GM21515 (cell line): ENCODE results near the gene CDC42EP1.

Source experiments
- ATAC-seq: cut with Tn5 transposase; IDR thresholded peaks from one replicate; pipeline ENCODE4 v1.9.1; 2021; ENCODE audit not compliant: unreplicated experiment

The CDC42EP1 gene

GRCh38 chr22:37560608-37561211 is 430 bp downstream of the CDC42EP1 start:
- ATAC-seq, result no peak

- no peak for ATAC-seq
These were observed 1.1 kb downstream of the CDC42EP1 start for GRCh38 chr22:37561212-37562048.

GRCh38 chr22:37562049-37562875 is 2.0 kb downstream of the CDC42EP1 start:
- no peak for ATAC-seq

- ATAC-seq, result no peak
These were observed 3.1 kb downstream of the CDC42EP1 start for GRCh38 chr22:37563153-37564081.

- no peak for ATAC-seq
These were observed 3.9 kb downstream of the CDC42EP1 start for GRCh38 chr22:37564111-37564711.

- no peak for ATAC-seq
These were observed 5.5 kb downstream of the CDC42EP1 start for GRCh38 chr22:37565830-37566229.

GRCh38 chr22:37566329-37566837 is 6.1 kb downstream of the CDC42EP1 start:
- no peak for ATAC-seq

- ATAC-seq, result peak; percentile 59
These were observed 6.9 kb downstream of the CDC42EP1 start for GRCh38 chr22:37566903-37567798.

- no peak for ATAC-seq
These were observed 7.7 kb downstream of the CDC42EP1 start for GRCh38 chr22:37568012-37568411.

GRCh38 chr22:37568448-37569008 is 8.2 kb downstream of the CDC42EP1 start:
- no peak for ATAC-seq

- no peak for ATAC-seq
These were observed 9.0 kb downstream of the CDC42EP1 start for GRCh38 chr22:37569009-37569920.

GRCh38 chr22:37569921-37570660 is 9.8 kb downstream of the CDC42EP1 start:
- ATAC-seq, result no peak

- ATAC-seq, result no peak
These were observed 10.3 kb downstream of the CDC42EP1 start for GRCh38 chr22:37570661-37570976.

GRCh38 chr22:37571258-37571991 is 11.1 kb downstream of the CDC42EP1 start:
- ATAC-seq, result no peak

- no peak for ATAC-seq
These were observed 11.7 kb downstream of the CDC42EP1 start for GRCh38 chr22:37571992-37572373.

GRCh38 chr22:37575490-37576003 is 15.3 kb downstream of the CDC42EP1 start:
- no peak for ATAC-seq
